ENCODE data around the gene CDC45. TPM values are rescaled to one million over a fixed set of nuclear protein-coding genes. Genes with fewer than 3 reads are reported as not detected.
"Not testable (repeated sequence)": the region's sequence is repeated elsewhere in the genome, so short reads cannot be mapped to it uniquely, and the experiment has no call there.

Gene CDC45
- total RNA-seq, 2 experiments from 2014 or later = 94.8 to 104 TPM

GRCh38 chr22:19442166-19442565, 37.6 kb upstream of the CDC45 start:
- no peaks in the 10 kb centered on the region for H3K27me3 Mint-ChIP-seq
- H3K4me1 Mint-ChIP-seq = peaks cover 16% of the 10 kb centered on the region
- DNase-seq (no peak), ATAC-seq (no peak)
- H3K27ac Mint-ChIP-seq = no peak overlapping the region
- H3K4me3 Mint-ChIP-seq = no peak overlapping the region
- H3K9me3 Mint-ChIP-seq (ENCODE audit: low read depth) = no peaks in the 10 kb centered on the region
- CTCF ChIA-PET = no interaction called here
- peaks cover 21% of the 10 kb centered on the region for H3K36me3 Mint-ChIP-seq

GRCh38 chr22:19443544-19444211, 36.0 kb upstream of the CDC45 start:
- no peak overlapping the region for H3K27ac Mint-ChIP-seq
- peaks cover 22% of the 10 kb centered on the region for H3K36me3 Mint-ChIP-seq
- no peak overlapping the region for H3K4me3 Mint-ChIP-seq
- H3K4me1 Mint-ChIP-seq = peaks cover 23% of the 10 kb centered on the region
- CTCF ChIA-PET = no interaction called here
- no peaks in the 10 kb centered on the region for H3K9me3 Mint-ChIP-seq (ENCODE audit: low read depth)
- no peaks in the 10 kb centered on the region for H3K27me3 Mint-ChIP-seq
- ATAC-seq = no peak
- DNase-seq = no peak

GRCh38 chr22:19445279-19445982, 34.3 kb upstream of the CDC45 start:
- CTCF ChIA-PET = interaction anchor here (1.2 to 3.1 kb wide), 4 partner anchors 12 to 301 kb away, joined by 6 to 11 read pairs (median 6); partner anchors contain the start of genes ESS2, HIRA, MRPL40 and SLC25A1
- DNase-seq; ATAC-seq; H3K27me3 Mint-ChIP-seq; H3K9me3 Mint-ChIP-seq (ENCODE audit: low read depth): not testable (repeated sequence)
- peak overlapping the region; percentile 13 for H3K4me3 Mint-ChIP-seq
- H3K4me1 Mint-ChIP-seq = peaks cover 33% of the 10 kb centered on the region
- H3K36me3 Mint-ChIP-seq = peaks cover 19% of the 10 kb centered on the region
- peak overlapping the region; percentile 4 for H3K27ac Mint-ChIP-seq

GRCh38 chr22:19446603-19447329, 33.0 kb upstream of the CDC45 start:
- CTCF ChIA-PET = interaction anchor here (0.7 to 3.1 kb wide), 5 partner anchors 10 to 268 kb away, joined by 4 to 11 read pairs (median 5); partner anchors contain the start of genes CDC45 and SLC25A1
- H3K36me3 Mint-ChIP-seq = peaks cover 19% of the 10 kb centered on the region
- DNase-seq (no peak), ATAC-seq (no peak)
- H3K4me3 Mint-ChIP-seq = peak overlapping the region; percentile 91
- peaks cover 33% of the 10 kb centered on the region for H3K4me1 Mint-ChIP-seq
- H3K27ac Mint-ChIP-seq = peak overlapping the region; percentile 80
- no peaks in the 10 kb centered on the region for H3K9me3 Mint-ChIP-seq (ENCODE audit: low read depth)
- no peaks in the 10 kb centered on the region for H3K27me3 Mint-ChIP-seq

GRCh38 chr22:19447330-19448075, 32.2 kb upstream of the CDC45 start, which contains the start of gene C22orf39:
TSS of gene C22orf39 (minus strand) at chr22:19447711. CDS start at chr22:19447688, 23 bp downstream.
- Mint-ChIP-seq H3K36me3 (peaks cover 17% of the 10 kb centered on the region), H3K27me3 (no peaks in the 10 kb centered on the region), H3K27ac (peak within 1 kb of the TSS; percentile 95), H3K9me3 (ENCODE audit: low read depth) (no peaks in the 10 kb centered on the region), H3K4me3 (peak within 1 kb of the TSS; percentile 91), H3K4me1 (peaks cover 33% of the 10 kb centered on the region)
- peak; percentile 95 for ATAC-seq
- DNase-seq = peak; percentile 94
- CTCF ChIA-PET = interaction anchor here (0.7 to 3.1 kb wide), 5 partner anchors 10 to 54 kb away, joined by 3 to 11 read pairs (median 4); partner anchors contain the start of gene CDC45

- CTCF ChIA-PET = interaction anchor here (0.7 to 1.6 kb wide), 3 partner anchors 9 to 32 kb away, joined by 3 to 5 read pairs (median 4); partner anchors contain the start of gene CDC45
- Mint-ChIP-seq H3K27ac (peak overlapping the region; percentile 95), H3K4me1 (peaks cover 33% of the 10 kb centered on the region), H3K36me3 (peaks cover 14% of the 10 kb centered on the region), H3K9me3 (ENCODE audit: low read depth) (no peaks in the 10 kb centered on the region), H3K27me3 (no peaks in the 10 kb centered on the region), H3K4me3 (peak overlapping the region; percentile 91)
- ATAC-seq (peak; percentile 24), DNase-seq (peak; percentile 57)
These were observed 31.6 kb upstream of the CDC45 start for GRCh38 chr22:19448076-19448607.

- Mint-ChIP-seq H3K4me1 (peaks cover 33% of the 10 kb centered on the region), H3K27ac (peak overlapping the region; percentile 95), H3K4me3 (peak overlapping the region; percentile 91), H3K9me3 (ENCODE audit: low read depth) (no peaks in the 10 kb centered on the region), H3K27me3 (no peaks in the 10 kb centered on the region), H3K36me3 (peaks cover 15% of the 10 kb centered on the region)
- DNase-seq (peak; percentile 71), ATAC-seq (no peak)
- CTCF ChIA-PET = no interaction called here
These were observed 30.8 kb upstream of the CDC45 start for GRCh38 chr22:19448739-19449421.

GRCh38 chr22:19449422-19449767, 30.3 kb upstream of the CDC45 start:
- peaks cover 33% of the 10 kb centered on the region for H3K4me1 Mint-ChIP-seq
- CTCF ChIA-PET = no interaction called here
- DNase-seq (no peak), ATAC-seq (no peak)
- no peak overlapping the region for H3K4me3 Mint-ChIP-seq
- peaks cover 18% of the 10 kb centered on the region for H3K36me3 Mint-ChIP-seq
- H3K27ac Mint-ChIP-seq = peak overlapping the region; percentile 47
- no peaks in the 10 kb centered on the region for H3K9me3 Mint-ChIP-seq (ENCODE audit: low read depth)
- no peaks in the 10 kb centered on the region for H3K27me3 Mint-ChIP-seq

GRCh38 chr22:19450363-19451175, 29.2 kb upstream of the CDC45 start:
- CTCF ChIA-PET = interaction anchor here (0.7 to 1.9 kb wide), 6 partner anchors 20 to 715 kb away, joined by 3 to 5 read pairs (median 3); partner anchors contain the start of genes ESS2 and HIRA
- no peak overlapping the region for H3K27ac Mint-ChIP-seq

GRCh38 chr22:19451570-19451969, 28.1 kb upstream of the CDC45 start:
- ATAC-seq (no peak), DNase-seq (no peak)
- peaks cover 21% of the 10 kb centered on the region for H3K4me1 Mint-ChIP-seq
- H3K27ac Mint-ChIP-seq = no peak overlapping the region
- peaks cover 27% of the 10 kb centered on the region for H3K36me3 Mint-ChIP-seq
- no peak overlapping the region for H3K4me3 Mint-ChIP-seq
- no peaks in the 10 kb centered on the region for H3K27me3 Mint-ChIP-seq
- H3K9me3 Mint-ChIP-seq (ENCODE audit: low read depth) = no peaks in the 10 kb centered on the region
- CTCF ChIA-PET = interaction anchor here (0.9 to 1.9 kb wide), 5 partner anchors 21 to 307 kb away, joined by 3 to 5 read pairs (median 3); partner anchors contain the start of genes ESS2 and HIRA

More at GRCh38 chr22:19450363-19451175, 29.2 kb upstream of the CDC45 start:
- H3K27me3 Mint-ChIP-seq = no peaks in the 10 kb centered on the region
- no peak for ATAC-seq
- peaks cover 26% of the 10 kb centered on the region for H3K4me1 Mint-ChIP-seq
- no peak for DNase-seq
- H3K36me3 Mint-ChIP-seq = peaks cover 22% of the 10 kb centered on the region
- no peaks in the 10 kb centered on the region for H3K9me3 Mint-ChIP-seq (ENCODE audit: low read depth)
- H3K4me3 Mint-ChIP-seq = no peak overlapping the region

GRCh38 chr22:19453718-19454117, 26.0 kb upstream of the CDC45 start:
- Mint-ChIP-seq H3K27ac (no peak overlapping the region), H3K36me3 (peaks cover 31% of the 10 kb centered on the region), H3K4me3 (no peak overlapping the region), H3K9me3 (ENCODE audit: low read depth) (no peaks in the 10 kb centered on the region), H3K4me1 (peaks cover 10% of the 10 kb centered on the region), H3K27me3 (no peaks in the 10 kb centered on the region)
- DNase-seq (no peak), ATAC-seq (no peak)
- CTCF ChIA-PET = interaction anchor here (1.5 kb wide), 1 partner anchor 14 kb away, joined by 3 read pairs; no protein-coding TSS in a partner anchor
